Activated CD8-positive, alpha-beta T cell treated with anti-CD3 and anti-CD28 coated beads, Interleukin-2, amount 10 ng/mL, durations not matched to agents 7 days and 5 days (primary cell): ENCODE measurements around the gene TELO2. TPM values are rescaled to one million over a fixed set of nuclear protein-coding genes. Genes with fewer than 3 reads are reported as not detected.

Experiments
- ATAC-seq: fragments of 150-1000 bp; cut with Tn5 transposase; one replicate; pipeline ENCODE4 v1.10.0; 2021; ENCODE audit warnings: moderate library complexity
- CTCF ChIA-PET: fragments of 350-600 bp; sonication (Branson Sonifier 250); formaldehyde crosslinking; loops from one replicate; lab custom pipeline; 2021; ENCODE audit warnings: antibody characterized with exemption; lab: Charles Lee
- POLR2A ChIA-PET: fragments of 350-600 bp; sonication (Branson Sonifier 250); formaldehyde crosslinking; loops from one replicate; lab custom pipeline; 2021; ENCODE audit warnings: antibody characterized with exemption; lab: Charles Lee
- DNase-seq: peaks from one replicate; pipeline ENCODE4 v3.0.0-alpha.2; 2020
- H3K27ac Mint-ChIP-seq: one replicate; pipeline ENCODE4 v1.8.0; 2021; ENCODE audit warnings: mild to moderate bottlenecking, mixed read lengths
- H3K27me3 Mint-ChIP-seq: one replicate; pipeline ENCODE4 v1.8.0; 2021; ENCODE audit warnings: low read depth, mixed read lengths
- H3K36me3 Mint-ChIP-seq: one replicate; pipeline ENCODE4 v1.8.0; 2021; ENCODE audit warnings: low read depth, mixed read lengths
- H3K4me1 Mint-ChIP-seq: one replicate; pipeline ENCODE4 v1.8.0; 2021; ENCODE audit warnings: low read depth, mixed read lengths
- H3K4me3 Mint-ChIP-seq: one replicate; pipeline ENCODE4 v1.8.0; 2021; ENCODE audit warnings: mild to moderate bottlenecking, mixed read lengths
- H3K9me3 Mint-ChIP-seq: one replicate; pipeline ENCODE4 v1.8.0; 2022; ENCODE audit warnings: mixed read lengths; ENCODE audit not compliant: insufficient read depth
- total RNA-seq, 2 experiments: library from RNA; stranded (reverse); gene quantifications; one replicate each; pipeline ENCODE4 v1.2.3, GENCODE V29; 2021

TELO2 gene
- 10 to 100 TPM; 70.1 to 73.3 TPM for total RNA-seq

GRCh38 chr16:1492923-1493745 is at the start of gene TELO2:
Gene TELO2 (plus strand): TSS chr16:1493360. CDS start chr16:1494282, 922 bp downstream.
- H3K4me3 Mint-ChIP-seq = peak within 1 kb of the TSS; percentile 91
- ChIA-PET POLR2A (interaction anchor here (1.3 to 1.6 kb wide), 2 partner anchors 22 to 45 kb away, joined by 3 to 7 read pairs; no protein-coding TSS in a partner anchor), CTCF (interaction anchor here (0.5 to 1.5 kb wide), 3 partner anchors 11 to 386 kb away, joined by 3 to 4 read pairs (median 3); partner anchors contain the start of gene MAPK8IP3)
- no peaks in the 10 kb centered on the region for H3K27me3 Mint-ChIP-seq
- peaks cover 10% of the 10 kb centered on the region for H3K36me3 Mint-ChIP-seq
- DNase-seq (peak; percentile 88), ATAC-seq (peak; percentile 87)
- H3K4me1 Mint-ChIP-seq = peaks cover 24% of the 10 kb centered on the region
- H3K27ac Mint-ChIP-seq = peak within 1 kb of the TSS; percentile 98
- H3K9me3 Mint-ChIP-seq = no peaks in the 10 kb centered on the region

- ATAC-seq (no peak), DNase-seq (no peak)
- ChIA-PET CTCF (no interaction called here), POLR2A (interaction anchor here (1.1 kb wide), 1 partner anchor 22 kb away, joined by 4 read pairs; the partner anchor contains the start of gene UQCC4)
- H3K9me3 Mint-ChIP-seq = no peaks in the 10 kb centered on the region
- no peaks in the 10 kb centered on the region for H3K27me3 Mint-ChIP-seq
- no peaks in the 10 kb centered on the region for H3K36me3 Mint-ChIP-seq
- H3K27ac Mint-ChIP-seq = no peak overlapping the region
- no peaks in the 10 kb centered on the region for H3K4me1 Mint-ChIP-seq
- no peak overlapping the region for H3K4me3 Mint-ChIP-seq
These were observed 49.7 kb upstream of the TELO2 start for GRCh38 chr16:1443403-1443973.

- Mint-ChIP-seq H3K27me3 (no peaks in the 10 kb centered on the region), H3K9me3 (no peaks in the 10 kb centered on the region), H3K27ac (no peak within 1 kb of the TSS), H3K36me3 (no peaks in the 10 kb centered on the region), H3K4me1 (no peaks in the 10 kb centered on the region), H3K4me3 (no peak within 1 kb of the TSS)
- POLR2A ChIA-PET = interaction anchor here (1.1 kb wide), 1 partner anchor 23 kb away, joined by 4 read pairs; the partner anchor contains the start of gene UQCC4
- ATAC-seq (no peak), DNase-seq (no peak)
- CTCF ChIA-PET = no interaction called here
These were observed 49.0 kb upstream of the TELO2 start, which contains the start of gene CCDC154 for GRCh38 chr16:1443980-1444729. Gene CCDC154 (minus strand): TSS chr16:1444556. CDS start chr16:1444322, 234 bp downstream.

GRCh38 chr16:1444730-1445517 is 48.2 kb upstream of the TELO2 start:
- ATAC-seq = no peak
- no peak overlapping the region for H3K27ac Mint-ChIP-seq
- ChIA-PET POLR2A (interaction anchor here (0.8 kb wide), 1 partner anchor 31 kb away, joined by 3 read pairs; no protein-coding TSS in a partner anchor), CTCF (no interaction called here)
- H3K9me3 Mint-ChIP-seq = no peaks in the 10 kb centered on the region
- DNase-seq = no peak
- no peaks in the 10 kb centered on the region for H3K36me3 Mint-ChIP-seq
- H3K4me3 Mint-ChIP-seq = no peak overlapping the region
- no peaks in the 10 kb centered on the region for H3K4me1 Mint-ChIP-seq
- H3K27me3 Mint-ChIP-seq = no peaks in the 10 kb centered on the region

GRCh38 chr16:1445518-1446203 is 47.5 kb upstream of the TELO2 start:
- CTCF ChIA-PET = no interaction called here
- ATAC-seq = no peak

GRCh38 chr16:1446296-1447080 is 46.7 kb upstream of the TELO2 start:
- DNase-seq (no peak), ATAC-seq (no peak)
- H3K9me3 Mint-ChIP-seq = no peaks in the 10 kb centered on the region
- no peaks in the 10 kb centered on the region for H3K4me1 Mint-ChIP-seq
- ChIA-PET POLR2A (interaction anchor here (0.8 kb wide), 1 partner anchor 29 kb away, joined by 3 read pairs; no protein-coding TSS in a partner anchor), CTCF (no interaction called here)
- no peak overlapping the region for H3K4me3 Mint-ChIP-seq
- no peak overlapping the region for H3K27ac Mint-ChIP-seq
- H3K36me3 Mint-ChIP-seq = peaks cover 2% of the 10 kb centered on the region
- H3K27me3 Mint-ChIP-seq = no peaks in the 10 kb centered on the region

More at GRCh38 chr16:1445518-1446203, 47.5 kb upstream of the TELO2 start:
- no peaks in the 10 kb centered on the region for H3K36me3 Mint-ChIP-seq
- no peaks in the 10 kb centered on the region for H3K27me3 Mint-ChIP-seq
- POLR2A ChIA-PET = interaction anchor here (0.8 kb wide), 1 partner anchor 30 kb away, joined by 3 read pairs; no protein-coding TSS in a partner anchor
- no peak overlapping the region for H3K27ac Mint-ChIP-seq
- no peak overlapping the region for H3K4me3 Mint-ChIP-seq
- no peaks in the 10 kb centered on the region for H3K4me1 Mint-ChIP-seq
- DNase-seq = no peak
- H3K9me3 Mint-ChIP-seq = no peaks in the 10 kb centered on the region

GRCh38 chr16:1447965-1448364 is 45.2 kb upstream of the TELO2 start:
- no peaks in the 10 kb centered on the region for H3K27me3 Mint-ChIP-seq
- DNase-seq (no peak), ATAC-seq (no peak)
- ChIA-PET POLR2A (no interaction called here), CTCF (no interaction called here)
- H3K9me3 Mint-ChIP-seq = no peaks in the 10 kb centered on the region
- H3K4me3 Mint-ChIP-seq = no peak overlapping the region
- no peak overlapping the region for H3K27ac Mint-ChIP-seq
- peaks cover 3% of the 10 kb centered on the region for H3K36me3 Mint-ChIP-seq
- no peaks in the 10 kb centered on the region for H3K4me1 Mint-ChIP-seq

GRCh38 chr16:1448536-1449116 is 44.5 kb upstream of the TELO2 start:
- no peak for DNase-seq
- H3K36me3 Mint-ChIP-seq = peaks cover 4% of the 10 kb centered on the region
- CTCF ChIA-PET = no interaction called here

GRCh38 chr16:1449201-1449788 is 43.9 kb upstream of the TELO2 start:
- POLR2A ChIA-PET = no interaction called here
- Mint-ChIP-seq H3K4me3 (no peak overlapping the region), H3K27ac (no peak overlapping the region), H3K4me1 (no peaks in the 10 kb centered on the region), H3K36me3 (peaks cover 4% of the 10 kb centered on the region), H3K9me3 (no peaks in the 10 kb centered on the region), H3K27me3 (no peaks in the 10 kb centered on the region)
- CTCF ChIA-PET = no interaction called here
- ATAC-seq = no peak
- no peak for DNase-seq

More at GRCh38 chr16:1448536-1449116, 44.5 kb upstream of the TELO2 start:
- Mint-ChIP-seq H3K4me1 (no peaks in the 10 kb centered on the region), H3K27me3 (no peaks in the 10 kb centered on the region), H3K4me3 (no peak overlapping the region), H3K27ac (no peak overlapping the region), H3K9me3 (no peaks in the 10 kb centered on the region)
- POLR2A ChIA-PET = no interaction called here
- no peak for ATAC-seq
